ENCODE data around the gene TRABD2B.
A peak's percentile ranks its signal among the peaks of the same experiment; 100 is the strongest.

TRABD2B gene

GRCh38 chr1:48027533-48027835 is 30.3 kb upstream of the TRABD2B start:
- H3K9me3 Mint-ChIP-seq = no peaks in the 10 kb centered on the region
- DNase-seq (ENCODE audit: low spot score in 2 of 2) (no peak), ATAC-seq (no peak)
- no peak overlapping the region for H3K27ac Mint-ChIP-seq
- no peaks in the 10 kb centered on the region for H3K36me3 Mint-ChIP-seq
- H3K4me3 Mint-ChIP-seq = no peak overlapping the region
- no peaks in the 10 kb centered on the region for H3K4me1 Mint-ChIP-seq

- no peak overlapping the region for H3K27ac Mint-ChIP-seq
- H3K9me3 Mint-ChIP-seq = no peaks in the 10 kb centered on the region
- H3K4me3 Mint-ChIP-seq = no peak overlapping the region
- ATAC-seq (no peak), DNase-seq (ENCODE audit: low spot score in 2 of 2) (no peak)
- no peaks in the 10 kb centered on the region for H3K4me1 Mint-ChIP-seq
- no peaks in the 10 kb centered on the region for H3K36me3 Mint-ChIP-seq
Observed at GRCh38 chr1:48026701-48027532, 29.7 kb upstream of the TRABD2B start.

GRCh38 chr1:48026275-48026674 is 29.1 kb upstream of the TRABD2B start:
- Mint-ChIP-seq H3K27ac (no peak overlapping the region), H3K4me3 (no peak overlapping the region), H3K9me3 (no peaks in the 10 kb centered on the region), H3K36me3 (no peaks in the 10 kb centered on the region), H3K4me1 (no peaks in the 10 kb centered on the region)
- ATAC-seq = no peak
- DNase-seq (ENCODE audit: low spot score in 2 of 2) = no peak

GRCh38 chr1:48025076-48025475 is 27.9 kb upstream of the TRABD2B start:
- ATAC-seq (no peak), DNase-seq (ENCODE audit: low spot score in 2 of 2) (no peak)
- no peaks in the 10 kb centered on the region for H3K36me3 Mint-ChIP-seq
- no peaks in the 10 kb centered on the region for H3K9me3 Mint-ChIP-seq
- H3K27ac Mint-ChIP-seq = no peak overlapping the region
- H3K4me3 Mint-ChIP-seq = no peak overlapping the region
- H3K4me1 Mint-ChIP-seq = no peaks in the 10 kb centered on the region

GRCh38 chr1:48023488-48023887 is 26.3 kb upstream of the TRABD2B start:
- Mint-ChIP-seq H3K9me3 (no peaks in the 10 kb centered on the region), H3K27ac (no peak overlapping the region), H3K4me1 (no peaks in the 10 kb centered on the region), H3K4me3 (no peak overlapping the region), H3K36me3 (no peaks in the 10 kb centered on the region)
- no peak for ATAC-seq
- DNase-seq (ENCODE audit: low spot score in 2 of 2) = no peak

- Mint-ChIP-seq H3K4me1 (no peaks in the 10 kb centered on the region), H3K27ac (no peak overlapping the region), H3K36me3 (no peaks in the 10 kb centered on the region), H3K9me3 (no peaks in the 10 kb centered on the region), H3K4me3 (no peak overlapping the region)
- no peak for DNase-seq (ENCODE audit: low spot score in 2 of 2)
- no peak for ATAC-seq
Observed at GRCh38 chr1:48022306-48022705, 25.1 kb upstream of the TRABD2B start.

GRCh38 chr1:48021792-48022191 is 24.6 kb upstream of the TRABD2B start:
- no peak overlapping the region for H3K27ac Mint-ChIP-seq
- no peak for DNase-seq (ENCODE audit: low spot score in 2 of 2)
- no peaks in the 10 kb centered on the region for H3K36me3 Mint-ChIP-seq
- no peak for ATAC-seq
- no peak overlapping the region for H3K4me3 Mint-ChIP-seq
- H3K4me1 Mint-ChIP-seq = no peaks in the 10 kb centered on the region
- H3K9me3 Mint-ChIP-seq = no peaks in the 10 kb centered on the region

- H3K4me1 Mint-ChIP-seq = no peaks in the 10 kb centered on the region
- no peaks in the 10 kb centered on the region for H3K9me3 Mint-ChIP-seq
- no peak overlapping the region for H3K4me3 Mint-ChIP-seq
- no peak overlapping the region for H3K27ac Mint-ChIP-seq
- no peaks in the 10 kb centered on the region for H3K36me3 Mint-ChIP-seq
- ATAC-seq (no peak), DNase-seq (ENCODE audit: low spot score in 2 of 2) (no peak)
Observed at GRCh38 chr1:48019714-48020315, 22.6 kb upstream of the TRABD2B start.

DNA sequence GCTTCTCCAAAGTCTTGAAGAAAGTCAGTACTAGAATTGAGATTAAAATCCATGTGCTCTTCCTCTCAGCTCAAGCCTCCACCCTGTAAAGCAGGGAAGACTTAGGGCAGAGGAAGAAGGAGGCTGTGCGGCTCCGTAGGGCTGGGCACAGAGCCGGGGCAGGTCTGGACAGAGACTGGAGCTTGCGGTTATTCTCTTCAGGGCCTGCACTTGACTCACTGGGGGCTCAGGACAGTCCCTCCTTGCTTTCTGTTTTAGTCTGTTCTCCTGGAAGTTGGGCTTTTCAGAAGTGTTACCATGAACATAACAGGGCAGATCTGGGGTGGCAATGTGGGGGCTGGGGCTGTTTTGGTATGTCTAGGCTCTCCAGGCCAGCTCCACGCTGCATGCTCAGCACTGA is 21.6 kb upstream of the TRABD2B start:
- Mint-ChIP-seq H3K4me1 (no peaks in the 10 kb centered on the region), H3K4me3 (no peak overlapping the region), H3K9me3 (no peaks in the 10 kb centered on the region), H3K27ac (no peak overlapping the region), H3K36me3 (no peaks in the 10 kb centered on the region)
- ATAC-seq (no peak), DNase-seq (ENCODE audit: low spot score in 2 of 2) (no peak)

GRCh38 chr1:48017716-48018115 is 20.5 kb upstream of the TRABD2B start:
- no peaks in the 10 kb centered on the region for H3K4me1 Mint-ChIP-seq
- no peaks in the 10 kb centered on the region for H3K9me3 Mint-ChIP-seq
- H3K36me3 Mint-ChIP-seq = no peaks in the 10 kb centered on the region
- ATAC-seq = peak; percentile 11
- H3K27ac Mint-ChIP-seq = no peak overlapping the region
- H3K4me3 Mint-ChIP-seq = no peak overlapping the region
- no peak for DNase-seq (ENCODE audit: low spot score in 2 of 2)

DNA sequence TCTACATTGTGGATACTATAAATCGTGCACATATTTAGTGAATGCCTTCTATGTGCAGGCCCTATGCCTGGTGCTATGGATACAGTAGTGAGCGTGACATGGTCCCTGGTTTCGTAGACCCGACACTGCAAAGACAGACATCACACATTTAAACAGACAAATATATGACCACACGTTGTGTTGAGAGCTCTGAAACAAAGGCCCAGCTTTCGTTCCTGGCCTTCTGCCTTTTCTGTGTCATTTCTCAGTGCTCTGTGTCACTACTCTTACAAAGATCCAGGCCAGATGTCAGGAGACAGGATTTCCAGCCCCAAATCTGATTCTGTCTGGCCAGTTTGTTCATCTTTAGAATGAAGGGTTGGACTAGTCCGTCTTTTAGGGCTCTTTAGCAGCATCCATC is 19.3 kb upstream of the TRABD2B start:
- Mint-ChIP-seq H3K9me3 (no peaks in the 10 kb centered on the region), H3K4me3 (no peak overlapping the region), H3K36me3 (no peaks in the 10 kb centered on the region), H3K27ac (no peak overlapping the region), H3K4me1 (no peaks in the 10 kb centered on the region)
- ATAC-seq = no peak
- DNase-seq (ENCODE audit: low spot score in 2 of 2) = no peak

- DNase-seq (ENCODE audit: low spot score in 2 of 2) (no peak), ATAC-seq (no peak)
- Mint-ChIP-seq H3K27ac (no peak overlapping the region), H3K36me3 (no peaks in the 10 kb centered on the region), H3K4me1 (no peaks in the 10 kb centered on the region), H3K9me3 (no peaks in the 10 kb centered on the region), H3K4me3 (no peak overlapping the region)
Observed at GRCh38 chr1:48013270-48013669, 16.1 kb upstream of the TRABD2B start.

DNA sequence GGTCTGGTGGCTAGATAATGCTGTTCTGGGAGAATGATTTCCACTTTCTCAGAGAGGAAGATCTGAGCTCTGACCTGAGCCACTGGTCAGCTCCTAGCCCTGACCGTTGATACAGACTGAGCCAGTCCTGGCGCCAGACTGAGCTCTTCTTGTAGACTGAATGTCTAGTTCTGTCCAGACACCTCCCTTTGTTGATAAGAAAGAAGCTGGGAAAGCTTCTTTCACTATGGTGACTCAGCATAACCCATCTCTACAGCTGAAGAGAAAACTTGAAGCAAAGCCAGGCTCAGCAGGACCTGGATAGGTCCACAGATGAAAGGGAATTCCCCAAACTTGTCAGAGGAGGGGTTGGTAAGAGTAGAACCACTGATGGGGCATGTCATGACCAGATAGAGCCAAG is 9.9 kb upstream of the TRABD2B start:
- Mint-ChIP-seq H3K4me3 (no peak overlapping the region), H3K9me3 (no peaks in the 10 kb centered on the region), H3K27ac (no peak overlapping the region), H3K36me3 (no peaks in the 10 kb centered on the region), H3K4me1 (no peaks in the 10 kb centered on the region)
- ATAC-seq (no peak), DNase-seq (ENCODE audit: low spot score in 2 of 2) (no peak)

GRCh38 chr1:48006264-48006663 is 9.1 kb upstream of the TRABD2B start:
- ATAC-seq (no peak), DNase-seq (ENCODE audit: low spot score in 2 of 2) (no peak)
- Mint-ChIP-seq H3K36me3 (no peaks in the 10 kb centered on the region), H3K4me3 (no peak overlapping the region), H3K27ac (no peak overlapping the region), H3K9me3 (no peaks in the 10 kb centered on the region), H3K4me1 (no peaks in the 10 kb centered on the region)

GRCh38 chr1:48005253-48006117 is 8.3 kb upstream of the TRABD2B start:
- Mint-ChIP-seq H3K4me3 (no peak overlapping the region), H3K27ac (no peak overlapping the region), H3K36me3 (no peaks in the 10 kb centered on the region), H3K4me1 (no peaks in the 10 kb centered on the region), H3K9me3 (no peaks in the 10 kb centered on the region)
- no peak for ATAC-seq
- DNase-seq (ENCODE audit: low spot score in 2 of 2) = no peak
